ENCODE measurements around the gene PCDH17. TPM values are rescaled to one million over a fixed set of nuclear protein-coding genes. Genes with fewer than 3 reads are reported as not detected.

Gene PCDH17
- total and polyA plus RNA-seq, 9 donors: 4.6 to 10.9 (median 6.5) TPM

GRCh38 chr13:57666131-57666953, 34.8 kb downstream of the PCDH17 start:
- WGBS (ENCODE audit: insufficient coverage): 83% methylated on average over 3 of the region's 6 CpGs
- DNase-seq: no peak
- H3K36me3 ChIP-seq (ENCODE audit: control insufficient read depth, insufficient read depth, low read length): no peaks in the 10 kb centered on the region
- H3K4me1 ChIP-seq (ENCODE audit: control insufficient read depth, insufficient read depth, low read length): no peaks in the 10 kb centered on the region
- no peaks in the 10 kb centered on the region for H3K27me3 ChIP-seq (ENCODE audit: control insufficient read depth, insufficient read depth, low read length)
- H3K27ac ChIP-seq (ENCODE audit: low read length): no peak overlapping the region
- no peaks in the 10 kb centered on the region for H3K9me3 ChIP-seq (replicated peaks; ENCODE audit: control insufficient read depth, low read depth, low read length)
- H3K4me3 ChIP-seq (ENCODE audit: low read length): no peak overlapping the region

GRCh38 chr13:57672168-57672567, 40.6 kb downstream of the PCDH17 start:
- no peaks in the 10 kb centered on the region for H3K9me3 ChIP-seq (replicated peaks; ENCODE audit: control insufficient read depth, low read depth, low read length)
- H3K4me1 ChIP-seq (ENCODE audit: control insufficient read depth, insufficient read depth, low read length): no peaks in the 10 kb centered on the region
- no peaks in the 10 kb centered on the region for H3K36me3 ChIP-seq (ENCODE audit: control insufficient read depth, insufficient read depth, low read length)
- H3K27ac ChIP-seq (ENCODE audit: low read length): no peak overlapping the region
- H3K27me3 ChIP-seq (ENCODE audit: control insufficient read depth, insufficient read depth, low read length): no peaks in the 10 kb centered on the region
- WGBS (ENCODE audit: insufficient coverage): no CpG with 5 or more reads among the region's 2 CpGs
- DNase-seq: no peak
- no peak overlapping the region for H3K4me3 ChIP-seq (ENCODE audit: low read length)

- H3K27me3 ChIP-seq (ENCODE audit: control insufficient read depth, insufficient read depth, low read length): no peaks in the 10 kb centered on the region
- no peak for DNase-seq
- H3K4me1 ChIP-seq (ENCODE audit: control insufficient read depth, insufficient read depth, low read length): no peaks in the 10 kb centered on the region
- H3K4me3 ChIP-seq (ENCODE audit: low read length): no peak overlapping the region
- H3K9me3 ChIP-seq (replicated peaks; ENCODE audit: control insufficient read depth, low read depth, low read length): no peaks in the 10 kb centered on the region
- H3K27ac ChIP-seq (ENCODE audit: low read length): no peak overlapping the region
- H3K36me3 ChIP-seq (ENCODE audit: control insufficient read depth, insufficient read depth, low read length): no peaks in the 10 kb centered on the region
- WGBS (ENCODE audit: insufficient coverage): 44% methylated on average over 1 of the region's 2 CpGs
Measured at GRCh38 chr13:57673197-57673596, 41.7 kb downstream of the PCDH17 start.

- H3K27me3 ChIP-seq (ENCODE audit: control insufficient read depth, insufficient read depth, low read length): no peaks in the 10 kb centered on the region
- no peak overlapping the region for H3K4me3 ChIP-seq (ENCODE audit: low read length)
- no peaks in the 10 kb centered on the region for H3K36me3 ChIP-seq (ENCODE audit: control insufficient read depth, insufficient read depth, low read length)
- H3K4me1 ChIP-seq (ENCODE audit: control insufficient read depth, insufficient read depth, low read length): no peaks in the 10 kb centered on the region
- H3K27ac ChIP-seq (ENCODE audit: low read length): no peak overlapping the region
- 47% methylated on average over 2 of the region's 2 CpGs for WGBS (ENCODE audit: insufficient coverage)
- H3K9me3 ChIP-seq (replicated peaks; ENCODE audit: control insufficient read depth, low read depth, low read length): no peaks in the 10 kb centered on the region
- DNase-seq: peak; percentile 12
Measured at GRCh38 chr13:57675526-57675925, 44.0 kb downstream of the PCDH17 start.

GRCh38 chr13:57680609-57681008, 49.1 kb downstream of the PCDH17 start:
- Histone ChIP-seq H3K36me3 (ENCODE audit: control insufficient read depth, insufficient read depth, low read length) (no peaks in the 10 kb centered on the region), H3K9me3 (replicated peaks; ENCODE audit: control insufficient read depth, low read depth, low read length) (no peaks in the 10 kb centered on the region), H3K4me1 (ENCODE audit: control insufficient read depth, insufficient read depth, low read length) (no peaks in the 10 kb centered on the region), H3K27me3 (ENCODE audit: control insufficient read depth, insufficient read depth, low read length) (no peaks in the 10 kb centered on the region), H3K4me3 (ENCODE audit: low read length) (no peak overlapping the region), H3K27ac (ENCODE audit: low read length) (no peak overlapping the region)
- WGBS (ENCODE audit: insufficient coverage): no CpG with 5 or more reads among the region's 1 CpG
- no peak for DNase-seq

- Histone ChIP-seq H3K4me3 (ENCODE audit: low read length) (no peak overlapping the region), H3K36me3 (ENCODE audit: control insufficient read depth, insufficient read depth, low read length) (no peaks in the 10 kb centered on the region), H3K4me1 (ENCODE audit: control insufficient read depth, insufficient read depth, low read length) (no peaks in the 10 kb centered on the region), H3K27me3 (ENCODE audit: control insufficient read depth, insufficient read depth, low read length) (no peaks in the 10 kb centered on the region), H3K9me3 (replicated peaks; ENCODE audit: control insufficient read depth, low read depth, low read length) (no peaks in the 10 kb centered on the region), H3K27ac (ENCODE audit: low read length) (no peak overlapping the region)
- DNase-seq: no peak
- 80% methylated on average over 3 of the region's 4 CpGs for WGBS (ENCODE audit: insufficient coverage)
Measured at GRCh38 chr13:57682128-57682716, 50.7 kb downstream of the PCDH17 start.

GRCh38 chr13:57698851-57699250, 67.3 kb downstream of the PCDH17 start:
- H3K36me3 ChIP-seq (ENCODE audit: control insufficient read depth, insufficient read depth, low read length): no peaks in the 10 kb centered on the region
- H3K4me1 ChIP-seq (ENCODE audit: control insufficient read depth, insufficient read depth, low read length): no peaks in the 10 kb centered on the region
- no peak for DNase-seq
- no peaks in the 10 kb centered on the region for H3K27me3 ChIP-seq (ENCODE audit: control insufficient read depth, insufficient read depth, low read length)
- H3K4me3 ChIP-seq (ENCODE audit: low read length): no peak overlapping the region
- H3K9me3 ChIP-seq (replicated peaks; ENCODE audit: control insufficient read depth, low read depth, low read length): no peaks in the 10 kb centered on the region
- WGBS (ENCODE audit: insufficient coverage): no CpG with 5 or more reads among the region's 4 CpGs
- H3K27ac ChIP-seq (ENCODE audit: low read length): no peak overlapping the region

GRCh38 chr13:57704031-57704430, 72.5 kb downstream of the PCDH17 start:
- DNase-seq: no peak
- H3K27ac ChIP-seq (ENCODE audit: low read length): no peak overlapping the region
- H3K4me3 ChIP-seq (ENCODE audit: low read length): no peak overlapping the region
- H3K4me1 ChIP-seq (ENCODE audit: control insufficient read depth, insufficient read depth, low read length): no peaks in the 10 kb centered on the region
- no peaks in the 10 kb centered on the region for H3K27me3 ChIP-seq (ENCODE audit: control insufficient read depth, insufficient read depth, low read length)
- H3K36me3 ChIP-seq (ENCODE audit: control insufficient read depth, insufficient read depth, low read length): no peaks in the 10 kb centered on the region
- no peaks in the 10 kb centered on the region for H3K9me3 ChIP-seq (replicated peaks; ENCODE audit: control insufficient read depth, low read depth, low read length)
- no CpG with 5 or more reads among the region's 2 CpGs for WGBS (ENCODE audit: insufficient coverage)

GRCh38 chr13:57716295-57716694, 84.8 kb downstream of the PCDH17 start:
- Histone ChIP-seq H3K4me3 (ENCODE audit: low read length) (no peak overlapping the region), H3K36me3 (ENCODE audit: control insufficient read depth, insufficient read depth, low read length) (no peaks in the 10 kb centered on the region), H3K9me3 (replicated peaks; ENCODE audit: control insufficient read depth, low read depth, low read length) (no peaks in the 10 kb centered on the region), H3K27me3 (ENCODE audit: control insufficient read depth, insufficient read depth, low read length) (no peaks in the 10 kb centered on the region), H3K4me1 (ENCODE audit: control insufficient read depth, insufficient read depth, low read length) (no peaks in the 10 kb centered on the region), H3K27ac (ENCODE audit: low read length) (no peak overlapping the region)
- 67% methylated on average over 2 of the region's 3 CpGs for WGBS (ENCODE audit: insufficient coverage)
- DNase-seq: no peak

GRCh38 chr13:57724486-57725272, 93.1 kb downstream of the PCDH17 start:
- Histone ChIP-seq H3K36me3 (ENCODE audit: control insufficient read depth, insufficient read depth, low read length) (peaks cover 2% of the 10 kb centered on the region), H3K27me3 (ENCODE audit: control insufficient read depth, insufficient read depth, low read length) (peaks cover 3% of the 10 kb centered on the region), H3K4me3 (ENCODE audit: low read length) (no peak overlapping the region), H3K4me1 (ENCODE audit: control insufficient read depth, insufficient read depth, low read length) (no peaks in the 10 kb centered on the region), H3K27ac (ENCODE audit: low read length) (no peak overlapping the region), H3K9me3 (replicated peaks; ENCODE audit: control insufficient read depth, low read depth, low read length) (no peaks in the 10 kb centered on the region)
- DNase-seq: no peak
- WGBS (ENCODE audit: insufficient coverage): 85% methylated on average over 7 of the region's 12 CpGs

Data from muscle of leg (tissue), 11 donors.